ENCODE measurements around the gene KRTAP10-2.

Gene KRTAP10-2

DNA sequence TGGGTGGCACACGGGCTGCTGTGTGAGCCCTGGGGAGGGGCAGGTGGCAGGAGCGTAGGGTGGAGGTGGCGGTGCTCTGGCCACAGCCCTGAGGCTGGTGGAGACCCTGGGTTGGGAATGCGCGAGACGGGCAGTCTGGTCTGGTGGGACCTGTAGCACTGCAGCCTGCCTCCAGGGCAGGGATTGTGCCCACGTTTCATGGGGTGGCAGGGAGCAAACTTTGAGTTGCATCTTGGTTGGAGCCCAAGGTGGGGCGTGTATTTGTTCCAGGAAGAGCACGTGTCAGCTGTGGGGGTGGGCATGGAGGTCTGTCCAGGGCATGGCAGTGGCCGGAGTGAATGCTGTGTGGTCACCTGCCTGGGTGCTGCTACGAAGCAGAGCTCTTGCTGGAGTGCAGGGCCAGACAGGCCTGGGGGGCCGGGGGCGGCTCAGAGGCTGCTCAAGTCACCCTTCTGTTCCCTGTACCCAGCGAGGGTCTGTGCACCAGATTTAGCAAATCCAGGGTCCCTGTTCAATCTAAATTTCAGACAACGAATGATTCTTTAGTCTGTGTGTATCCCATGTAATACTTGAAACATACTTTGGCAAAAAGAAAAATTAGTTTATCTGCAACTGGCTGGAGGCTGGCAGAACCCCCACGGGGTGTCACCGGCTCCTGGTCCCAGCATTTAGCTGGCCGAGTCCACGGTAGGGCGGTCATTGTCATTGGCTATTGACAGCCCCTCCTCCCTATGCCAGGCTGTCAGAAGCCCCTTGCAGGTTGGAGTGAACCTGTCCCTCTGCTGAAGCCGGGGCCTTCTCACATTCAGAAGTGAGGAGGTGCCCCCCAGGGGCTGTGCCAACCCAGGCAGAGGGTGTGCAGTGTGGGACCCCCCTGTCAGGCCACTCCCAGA, 38.6 kb downstream of the KRTAP10-2 start:
- no peak for DNase-seq (ENCODE audit: low read depth in 1 of 2, low spot score in 1 of 2)
- in situ Hi-C loops (cut with HindIII; ENCODE audit: low pct_unique_long_range_greater_than_20kb, low sequenced_read_pairs): no loop called here
- TF ChIP-seq JUND (IDR thresholded peaks at IDR 0.05; ENCODE audit: low read depth): no peak

DNA sequence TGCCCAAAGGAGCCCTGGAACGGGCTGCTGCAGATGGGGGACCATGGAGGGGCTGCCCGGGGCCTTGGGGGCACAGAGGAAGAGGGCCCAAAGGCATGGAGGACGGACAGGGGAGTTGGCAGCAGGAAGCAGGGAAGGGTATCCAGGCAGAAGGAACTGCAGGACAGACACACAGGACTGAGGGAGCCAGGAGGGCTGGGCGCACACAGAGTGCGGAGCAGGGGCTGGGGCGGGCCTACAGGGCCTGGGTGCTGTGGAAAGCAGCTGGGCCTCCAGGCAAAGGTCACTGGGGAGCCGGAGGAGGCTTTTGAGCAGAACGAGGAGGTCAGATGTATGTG, 39.4 kb downstream of the KRTAP10-2 start:
- in situ Hi-C loops (cut with HindIII; ENCODE audit: low pct_unique_long_range_greater_than_20kb, low sequenced_read_pairs): no loop called here
- no peak for TF ChIP-seq JUND (IDR thresholded peaks at IDR 0.05; ENCODE audit: low read depth)
- no peak for DNase-seq (ENCODE audit: low read depth in 1 of 2, low spot score in 1 of 2)

DNA sequence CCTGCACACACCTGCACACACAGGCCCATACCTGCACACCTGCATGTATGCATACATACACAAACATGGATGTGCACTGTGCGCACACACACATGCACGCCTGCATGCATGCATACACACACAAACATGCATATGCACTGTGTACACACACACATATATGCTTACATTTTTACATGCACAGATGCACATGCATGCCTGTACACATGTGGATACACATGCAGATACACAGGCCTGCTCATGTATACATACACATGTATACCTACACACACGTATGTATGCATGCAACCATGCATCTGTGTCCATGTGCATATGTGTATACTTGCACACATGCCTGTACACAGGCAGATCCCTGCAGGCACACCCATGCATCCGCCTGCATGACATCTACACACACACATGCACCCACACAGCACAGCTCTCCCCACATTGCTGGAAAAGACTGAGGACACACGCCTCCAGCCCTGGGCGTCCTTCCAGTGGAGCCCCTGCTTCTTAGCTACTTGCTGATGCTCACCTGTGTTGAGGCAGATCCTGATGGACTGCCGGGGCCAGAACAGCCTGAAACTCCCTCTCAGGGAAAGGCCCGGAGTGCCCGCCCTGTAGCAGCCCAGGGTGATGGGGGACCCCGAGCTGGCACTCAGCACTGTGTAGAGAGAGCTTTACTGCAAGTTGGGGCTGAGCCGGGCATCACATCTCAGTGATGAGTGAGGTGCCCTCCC, 39.9 kb downstream of the KRTAP10-2 start:
- no peak for TF ChIP-seq JUND (IDR thresholded peaks at IDR 0.05; ENCODE audit: low read depth)
- DNase-seq (ENCODE audit: low read depth in 1 of 2, low spot score in 1 of 2): no peak
- in situ Hi-C loops (cut with HindIII; ENCODE audit: low pct_unique_long_range_greater_than_20kb, low sequenced_read_pairs): no loop called here

DNA sequence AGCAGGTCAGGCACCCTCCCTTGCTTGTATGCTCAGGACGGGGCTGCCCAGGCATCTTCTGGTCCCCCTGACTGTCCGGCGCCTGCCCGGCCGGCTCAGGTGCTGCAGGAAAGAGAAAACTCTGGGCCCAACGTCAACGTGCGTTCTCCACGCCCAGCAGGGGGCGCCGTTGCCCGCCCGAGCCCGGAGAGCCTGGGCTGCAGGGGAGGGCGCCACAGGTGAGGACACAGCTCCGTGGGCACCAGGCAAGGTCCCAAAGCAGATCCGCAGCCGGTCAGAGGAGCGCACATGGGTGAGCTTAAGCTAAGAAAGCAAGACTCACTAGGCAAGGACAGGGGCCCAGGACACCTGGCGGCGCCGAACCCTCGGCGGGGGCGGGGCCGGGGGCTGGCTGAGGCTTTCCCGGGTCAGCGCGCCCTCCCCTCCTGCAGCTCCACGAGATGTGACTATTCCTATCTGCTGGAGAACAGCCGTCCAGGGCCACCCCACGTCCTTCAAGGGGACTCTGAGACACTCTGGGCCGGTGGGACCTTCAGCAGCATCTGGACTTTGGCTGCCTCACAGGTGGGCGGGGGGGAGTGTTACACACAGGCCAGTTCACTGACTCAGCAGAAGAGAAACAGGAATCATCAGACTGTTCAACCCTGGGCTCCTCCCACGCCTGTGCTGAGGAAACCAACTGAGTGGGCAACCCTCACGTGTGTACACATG, 40.6 kb downstream of the KRTAP10-2 start:
- in situ Hi-C loops (cut with HindIII; ENCODE audit: low pct_unique_long_range_greater_than_20kb, low sequenced_read_pairs): no loop called here
- DNase-seq (ENCODE audit: low read depth in 1 of 2, low spot score in 1 of 2): peak; percentile 86 to 87
- no peak for TF ChIP-seq JUND (IDR thresholded peaks at IDR 0.05; ENCODE audit: low read depth)

DNA sequence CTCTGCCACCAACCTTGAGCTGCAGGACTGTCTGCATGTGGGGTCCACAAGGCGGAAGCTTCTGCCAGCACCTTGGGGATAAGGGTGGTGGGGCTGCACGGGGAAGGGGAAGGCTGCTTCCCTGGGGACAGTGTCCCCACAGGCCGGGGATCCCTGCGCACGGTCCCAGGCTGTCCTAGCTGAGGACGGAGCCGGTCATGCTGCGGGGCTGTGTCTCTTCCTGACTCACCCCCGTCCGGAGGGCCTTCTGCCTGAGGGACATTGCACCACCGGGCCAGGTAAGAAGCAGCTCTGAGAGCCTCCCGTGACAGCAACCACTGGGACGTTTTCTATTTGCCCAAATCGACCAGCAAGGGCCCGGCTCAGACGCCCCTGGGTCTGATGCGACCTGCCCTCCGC, 41.2 kb downstream of the KRTAP10-2 start:
- in situ Hi-C loops (cut with HindIII; ENCODE audit: low pct_unique_long_range_greater_than_20kb, low sequenced_read_pairs): no loop called here
- no peak for DNase-seq (ENCODE audit: low read depth in 1 of 2, low spot score in 1 of 2)
- TF ChIP-seq JUND (IDR thresholded peaks at IDR 0.05; ENCODE audit: low read depth): no peak

DNA sequence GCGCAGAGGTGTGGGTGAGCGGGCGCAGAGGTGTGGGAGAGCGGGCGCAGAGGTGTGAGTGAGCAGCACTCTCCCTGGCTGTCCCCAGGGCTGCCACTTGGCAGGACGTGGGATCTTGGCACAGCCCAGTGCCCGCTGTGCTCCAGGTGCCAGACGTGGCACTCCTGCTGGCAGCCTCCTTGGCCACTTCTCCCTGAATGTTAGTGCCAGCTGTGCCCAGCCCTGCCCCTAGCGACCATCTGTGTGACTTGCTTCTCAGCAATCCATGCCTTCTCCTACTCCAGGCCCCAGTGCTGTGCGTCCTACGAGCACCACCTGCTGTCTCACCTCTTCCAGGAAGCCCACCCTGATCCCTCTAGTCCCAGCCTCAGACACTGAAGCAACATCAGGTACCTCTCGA, 41.8 kb downstream of the KRTAP10-2 start:
- in situ Hi-C loops (cut with HindIII; ENCODE audit: low pct_unique_long_range_greater_than_20kb, low sequenced_read_pairs): no loop called here
- DNase-seq (ENCODE audit: low read depth in 1 of 2, low spot score in 1 of 2): peak; percentile 92
- TF ChIP-seq JUND (IDR thresholded peaks at IDR 0.05; ENCODE audit: low read depth): no peak

DNA sequence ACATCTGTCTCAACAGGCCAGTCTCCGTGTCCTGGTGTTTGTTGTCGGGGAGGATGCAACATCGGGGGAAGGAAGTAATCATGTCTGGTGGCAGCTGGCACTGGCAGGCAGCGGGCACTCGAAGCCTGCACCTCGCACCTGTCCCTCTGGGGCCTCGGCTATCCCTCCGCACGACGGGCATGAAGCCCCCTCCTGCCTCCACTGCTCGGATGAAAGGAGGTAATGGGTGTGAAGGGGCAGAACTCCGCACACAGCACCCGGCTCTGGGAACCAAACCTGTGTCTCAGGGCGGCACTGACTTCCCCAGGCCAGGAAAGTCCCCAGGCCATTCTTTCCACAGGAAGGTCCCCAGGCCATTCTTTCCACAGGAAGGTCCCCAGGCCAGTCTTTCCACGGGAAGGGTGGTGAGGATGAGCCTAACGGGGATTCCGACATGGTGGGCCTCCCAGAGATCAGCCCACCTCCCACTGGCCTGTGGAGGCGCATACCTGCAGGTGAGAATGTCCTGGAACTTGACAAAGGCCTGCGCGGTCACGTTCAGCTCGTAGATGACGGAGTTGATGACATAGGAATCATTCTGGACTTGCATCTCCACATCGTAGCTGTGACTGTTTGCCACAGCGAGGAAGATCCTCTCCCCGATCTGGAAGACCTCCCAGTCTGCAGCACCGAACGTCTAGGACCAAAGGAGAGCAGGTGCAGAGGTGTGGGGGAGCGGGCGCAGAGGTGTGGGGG, 42.4 kb downstream of the KRTAP10-2 start:
- no peak for TF ChIP-seq JUND (IDR thresholded peaks at IDR 0.05; ENCODE audit: low read depth)
- in situ Hi-C loops (cut with HindIII; ENCODE audit: low pct_unique_long_range_greater_than_20kb, low sequenced_read_pairs): no loop called here

DNA sequence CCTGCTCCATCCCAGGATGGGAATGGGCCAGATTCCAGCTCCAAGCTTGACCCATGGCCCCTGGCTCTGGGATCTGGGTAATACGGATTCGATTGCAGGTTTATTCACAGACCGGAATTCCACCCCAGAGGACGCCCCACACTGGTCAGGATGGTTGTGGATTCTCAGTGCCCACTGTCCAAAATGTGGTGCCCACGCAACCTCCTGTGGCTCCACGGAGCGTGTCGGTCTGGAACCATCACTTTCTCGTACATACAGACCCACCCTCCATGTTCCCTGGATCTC, 42.9 kb downstream of the KRTAP10-2 start:
- DNase-seq (ENCODE audit: low read depth in 1 of 2, low spot score in 1 of 2): no peak
- in situ Hi-C loops (cut with HindIII; ENCODE audit: low pct_unique_long_range_greater_than_20kb, low sequenced_read_pairs): no loop called here
- no peak for TF ChIP-seq JUND (IDR thresholded peaks at IDR 0.05; ENCODE audit: low read depth)

More for the DNA sequence above, 42.4 kb downstream of the KRTAP10-2 start:
- DNase-seq (ENCODE audit: low read depth in 1 of 2, low spot score in 1 of 2): no peak

DNA sequence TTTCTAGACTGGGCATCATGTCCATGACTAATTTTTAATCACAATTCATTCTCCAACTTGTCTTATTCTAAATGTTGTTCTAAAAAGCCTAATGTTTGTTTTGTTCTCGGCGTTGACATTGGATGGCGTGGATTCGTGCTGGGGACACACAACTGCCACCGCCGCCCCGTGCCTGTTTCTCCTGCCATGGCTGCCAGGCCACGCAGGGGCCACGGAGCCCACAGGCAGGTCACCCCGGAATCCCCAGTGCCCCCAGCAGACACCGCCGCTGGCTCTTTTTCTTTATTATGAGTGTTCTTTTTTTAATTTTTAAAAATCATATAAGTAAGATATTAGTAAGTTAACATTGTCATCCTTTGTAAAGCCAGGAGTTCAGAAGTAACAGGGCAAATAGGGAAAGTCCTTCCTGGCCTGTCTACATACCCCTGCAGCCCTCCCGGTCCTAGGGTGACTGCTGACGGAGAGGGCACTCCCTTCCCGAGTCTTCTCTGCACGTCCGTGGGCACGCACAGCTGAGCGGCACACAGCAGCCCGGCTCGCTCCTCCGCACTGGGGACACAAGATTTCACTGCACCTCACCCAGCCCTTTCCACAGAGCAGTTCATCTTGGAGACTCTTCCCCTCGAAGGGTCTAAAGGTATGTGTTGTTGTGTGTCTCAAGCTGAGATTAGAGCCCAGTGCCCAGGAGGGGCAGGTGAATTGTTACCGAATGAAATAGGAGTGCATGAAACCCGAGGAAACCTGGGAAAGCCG, 43.5 kb downstream of the KRTAP10-2 start:
- in situ Hi-C loops (cut with HindIII; ENCODE audit: low pct_unique_long_range_greater_than_20kb, low sequenced_read_pairs): no loop called here
- TF ChIP-seq JUND (IDR thresholded peaks at IDR 0.05; ENCODE audit: low read depth): no peak
- DNase-seq (ENCODE audit: low read depth in 1 of 2, low spot score in 1 of 2): no peak

DNA sequence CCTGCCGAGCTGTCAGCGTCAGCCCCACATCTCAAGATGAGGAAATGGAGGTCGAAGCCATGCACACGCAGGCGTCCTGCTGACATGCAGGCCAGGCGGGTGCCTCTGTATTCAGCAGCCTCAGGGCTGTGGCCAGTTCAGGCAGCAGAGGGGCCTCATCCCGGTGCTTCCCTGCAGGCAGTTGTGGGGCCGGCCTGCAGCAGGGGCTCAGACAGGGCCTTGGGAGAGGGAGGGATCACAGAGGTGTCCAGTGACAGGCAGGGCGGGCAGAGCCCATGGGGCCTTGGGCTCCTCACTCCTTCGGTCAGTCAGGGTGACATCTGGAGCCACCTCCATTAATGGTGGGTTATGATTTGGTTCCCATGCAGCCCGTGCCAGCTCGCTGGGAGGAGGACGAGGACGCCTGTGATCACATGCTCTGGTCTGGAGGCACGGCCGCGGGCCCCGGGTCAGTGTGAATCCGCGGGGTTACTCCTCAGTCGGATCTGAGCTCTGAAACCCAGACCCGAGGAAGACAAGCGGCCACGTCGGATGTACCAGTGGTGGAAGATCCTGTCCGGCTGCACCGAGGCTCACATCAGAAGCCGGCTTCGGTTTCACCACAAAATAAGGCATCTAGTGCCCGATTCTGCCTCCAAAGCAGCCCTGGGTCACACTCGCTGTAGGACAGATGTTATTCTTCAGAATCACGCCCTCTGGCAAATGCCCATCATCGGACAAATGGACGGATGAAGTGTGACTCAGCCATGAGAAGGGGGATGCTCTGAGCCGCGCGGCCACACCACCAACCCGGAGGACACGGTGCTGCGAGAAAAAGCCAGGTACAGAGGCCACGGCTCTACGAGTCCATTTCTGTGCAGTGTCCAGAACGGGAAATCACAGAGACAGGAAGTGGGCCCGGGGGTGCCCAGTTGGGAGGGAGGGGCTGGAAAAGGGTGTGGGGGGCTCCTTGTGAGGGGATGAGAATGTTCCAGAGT, 44.7 kb downstream of the KRTAP10-2 start:
- in situ Hi-C loops (cut with HindIII; ENCODE audit: low pct_unique_long_range_greater_than_20kb, low sequenced_read_pairs): no loop called here
- no peak for DNase-seq (ENCODE audit: low read depth in 1 of 2, low spot score in 1 of 2)
- TF ChIP-seq JUND (IDR thresholded peaks at IDR 0.05; ENCODE audit: low read depth): no peak

Measured in T47D (cell line).